Testis (tissue), 3 donors: Measurements from ENCODE around the gene CKS1B. TPM values are rescaled to one million over a fixed set of nuclear protein-coding genes. Genes with fewer than 3 reads are reported as not detected.

Experiments used
- DNase-seq: peaks from one replicate; pipeline ENCODE4 v3.0.0-alpha.2; 2019
- H3K27ac ChIP-seq, 2 donors: fragments of 200-600 bp; sonication (generic); one replicate each; pipeline ENCODE4 v1.5.1; 2019
- H3K27me3 ChIP-seq: fragments of 200-600 bp; sonication (generic); one replicate; pipeline ENCODE4 v1.5.1; 2019
- H3K36me3 ChIP-seq: fragments of 200-600 bp; sonication (generic); one replicate; pipeline ENCODE4 v1.5.1; 2017; ENCODE audit warnings: low read depth; ENCODE audit errors: missing control alignments
- H3K4me1 ChIP-seq: fragments of 200-600 bp; sonication (generic); one replicate; pipeline ENCODE4 v1.5.1; 2019
- H3K4me3 ChIP-seq, 2 donors: fragments of 200-600 bp; sonication (generic); one replicate each; pipeline ENCODE4 v1.5.1; 2017 to 2019
- H3K9me3 ChIP-seq: fragments of 200-600 bp; sonication (generic); one replicate; pipeline ENCODE4 v1.5.1; 2017
- CTCF ChIP-seq, 3 experiments: fragments of 450-650 bp in 2 of 3; fragments of 200-600 bp in 1 of 3; sonication (generic) in 1 of 3; IDR thresholded peaks; one replicate each; pipeline ENCODE4 v1.5.1; 2016 to 2019; ENCODE audit warnings: antibody characterized with exemption in 3 of 3, mild to moderate bottlenecking in 2 of 3, moderate library complexity in 1 of 3
- POLR2A ChIP-seq: fragments of 450-650 bp; IDR thresholded peaks from one replicate; pipeline ENCODE4 v1.6.1; 2017; ENCODE audit warnings: antibody characterized with exemption, mild to moderate bottlenecking, moderate library complexity
- WGBS, 2 donors: methylation state at CpG; one replicate each; pipeline ENCODE4 v1.1.5; 2018; 5-methylcytosine and 5-hydroxymethylcytosine counted together
- intact Hi-C: fragments of 100-400 bp; cut with DNase I; formaldehyde crosslinking; loops from one replicate; pipeline ENCODE4 v1.15.1; 2023; ENCODE audit warnings: low total_unique reads
- polyA plus RNA-seq: library from polyadenylated mRNA; stranded (reverse); fragments of 350-450 nt; fragmentation: Illumina TruSeq; extraction: RNeasy Lipid Tissue Mini Kit (QIAGEN cat#74804); gene quantifications from one replicate; pipeline ENCODE4 v1.2.3, GENCODE V29; 2014; ENCODE audit warnings: low read depth, low replicate concordance; ENCODE audit not compliant: insufficient read depth
- total RNA-seq, 2 donors: library from RNA; depleted of rRNA; stranded (reverse); fragments of >200 nt; gene quantifications; one replicate each; pipeline ENCODE4 v1.2.3, GENCODE V29; 2016

The CKS1B gene
- total and polyA plus RNA-seq, 3 donors from 2014 or later: 45.5 to 100 (median 84.3) TPM

DNA sequence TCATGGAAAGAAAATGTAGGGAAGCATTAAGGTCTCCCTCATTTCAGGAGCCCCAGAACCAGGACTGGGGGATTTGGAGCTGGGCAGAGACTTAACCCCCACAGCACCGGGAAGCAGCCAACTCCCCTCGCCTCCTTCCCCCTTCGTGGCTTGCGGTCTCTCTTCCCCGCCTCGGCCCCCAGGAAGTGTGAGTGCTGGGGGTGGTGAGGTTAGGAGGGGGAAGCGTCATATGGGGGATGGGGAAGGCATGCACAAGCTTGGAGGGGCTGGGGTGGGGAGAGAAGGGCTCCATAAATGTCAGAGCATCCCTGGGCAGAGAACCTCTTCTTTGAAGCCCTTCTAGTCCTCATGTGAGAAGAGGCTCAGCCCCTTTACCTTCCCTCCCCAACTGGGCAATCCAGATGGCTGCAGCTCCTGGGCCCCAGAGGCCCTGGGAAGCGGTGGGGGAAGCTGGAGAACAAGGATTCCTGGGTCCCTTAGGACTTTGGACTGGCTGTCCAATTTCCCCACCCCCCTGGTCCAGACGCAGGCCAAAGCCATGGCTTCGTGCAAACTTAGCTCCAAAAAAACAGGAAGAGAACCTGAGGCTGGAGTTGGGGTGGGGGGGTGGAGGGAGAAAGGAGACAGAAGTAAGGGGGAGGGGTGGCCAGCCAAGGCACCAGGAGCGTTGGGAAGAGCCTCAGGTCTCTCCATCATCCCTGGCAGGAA, 35.9 kb downstream of the CKS1B start:
- Histone ChIP-seq H3K9me3 (no peaks in the 10 kb centered on the region), H3K27ac (peak overlapping the region in 1 of 2 donors; percentile 19), H3K27me3 (no peaks in the 10 kb centered on the region), H3K36me3 (no peaks in the 10 kb centered on the region), H3K4me3 (no peak overlapping the region), H3K4me1 (peaks cover 23% of the 10 kb centered on the region)
- intact Hi-C loops: no loop called here
- DNase-seq: no peak
- 68 to 69% methylated on average over 11 of the region's 11 CpGs for WGBS, 2 donors
- no peak for TF ChIP-seq CTCF (IDR thresholded peaks at IDR 0.05)
- no peak for TF ChIP-seq POLR2A

DNA sequence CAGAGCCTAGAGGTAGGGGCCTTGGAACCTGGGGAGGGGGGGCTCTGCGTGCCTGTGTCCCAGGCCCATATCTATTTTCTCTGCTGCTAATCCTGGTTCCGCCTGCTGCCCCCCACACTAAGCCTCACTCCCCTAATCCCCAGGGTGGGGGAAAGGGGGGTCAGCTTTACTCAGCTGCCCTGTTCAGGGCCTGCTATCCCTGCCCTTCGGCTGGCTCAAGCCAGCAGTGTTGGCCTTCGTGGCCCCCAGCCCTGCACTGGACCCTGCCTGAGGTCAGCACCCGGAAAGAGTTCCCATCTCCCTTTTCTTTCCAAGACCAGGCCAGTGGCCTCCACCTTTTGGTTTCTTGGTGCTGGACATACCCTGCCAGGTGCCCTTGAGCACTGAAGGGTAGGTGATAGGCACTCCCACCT, 36.5 kb downstream of the CKS1B start:
- Histone ChIP-seq H3K9me3 (no peaks in the 10 kb centered on the region), H3K36me3 (no peaks in the 10 kb centered on the region), H3K27ac (no peak overlapping the region), H3K27me3 (no peaks in the 10 kb centered on the region), H3K4me1 (peaks cover 22% of the 10 kb centered on the region), H3K4me3 (no peak overlapping the region)
- TF ChIP-seq POLR2A (no peak), CTCF (IDR thresholded peaks at IDR 0.05) (no peak)
- WGBS, 2 donors: 57 to 67% methylated on average over 5 of the region's 5 CpGs
- no peak for DNase-seq
- intact Hi-C loops: no loop called here

- no peak for TF ChIP-seq CTCF (IDR thresholded peaks at IDR 0.05)
- no peak for TF ChIP-seq POLR2A
- H3K9me3 ChIP-seq: no peaks in the 10 kb centered on the region
- WGBS, 2 donors: 93 to 95% methylated on average over 3 to 6 of the region's 6 CpGs
- no peak overlapping the region for H3K4me3 ChIP-seq
- H3K27me3 ChIP-seq: no peaks in the 10 kb centered on the region
- H3K27ac ChIP-seq: no peak overlapping the region
- H3K4me1 ChIP-seq: peaks cover 22% of the 10 kb centered on the region
- intact Hi-C loops: no loop called here
- DNase-seq: no peak
- no peaks in the 10 kb centered on the region for H3K36me3 ChIP-seq
Observed at GRCh38 chr1:155011437-155012025, 37.0 kb downstream of the CKS1B start.

DNA sequence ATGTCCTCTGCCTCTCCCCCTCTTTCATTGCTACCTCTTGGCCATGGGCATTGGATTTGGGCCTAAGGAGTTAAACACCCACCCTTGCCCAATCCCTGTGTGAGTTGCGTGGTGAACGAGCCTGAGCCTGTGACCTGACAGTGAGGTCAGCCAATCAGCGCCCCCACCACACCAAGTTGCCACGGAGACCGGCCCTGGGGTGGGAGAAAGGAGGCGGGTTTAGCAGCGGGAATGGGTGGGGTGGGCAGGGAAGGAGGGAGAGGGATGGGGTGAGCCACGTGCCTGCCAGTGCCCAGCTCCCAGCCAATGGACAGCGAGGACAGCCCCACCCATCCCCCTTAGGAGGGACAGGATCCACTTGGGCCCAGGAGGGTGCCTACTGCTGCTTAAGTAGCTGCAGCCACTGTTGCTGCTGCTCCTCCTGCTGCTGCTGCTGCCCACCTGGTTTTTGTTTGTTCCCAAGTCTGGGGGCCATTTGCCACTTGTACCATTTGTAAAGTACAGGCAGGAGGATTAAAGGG, 37.6 kb downstream of the CKS1B start:
- Histone ChIP-seq H3K9me3 (no peaks in the 10 kb centered on the region), H3K4me3 (no peak overlapping the region), H3K27ac (no peak overlapping the region), H3K36me3 (no peaks in the 10 kb centered on the region), H3K4me1 (peaks cover 28% of the 10 kb centered on the region), H3K27me3 (no peaks in the 10 kb centered on the region)
- no peak for TF ChIP-seq CTCF (IDR thresholded peaks at IDR 0.05)
- TF ChIP-seq POLR2A: no peak
- intact Hi-C loops: no loop called here
- 53 to 55% methylated on average over 9 of the region's 9 CpGs for WGBS, 2 donors
- DNase-seq: peak; percentile 65
